Keratinocyte (primary cell): Measurements from ENCODE around the gene TARM1. TPM values are rescaled to one million over a fixed set of nuclear protein-coding genes. Genes with fewer than 3 reads are reported as not detected.
A peak's percentile ranks its signal among the peaks of the same experiment; 100 is the strongest.

ENCODE experiments used
- DNase-seq: peaks from one replicate; pipeline ENCODE4 v3.0.0-alpha.2; 2011; ENCODE audit warnings: low read depth, missing footprints, low spot score
- FAIRE-seq: peaks from 2 replicates; lab custom pipeline; 2011; peaks lifted over from hg19 to GRCh38; lab: Jason Lieb, UNC
- H2AFZ ChIP-seq: 2 replicates; pipeline ENCODE4 v1.6.0; 2012; ENCODE audit warnings: low read length, control low read depth, inconsistent platforms; ENCODE audit not compliant: control insufficient read depth
- H3K27ac ChIP-seq: 2 replicates; pipeline ENCODE4 v1.5.1; 2011; ENCODE audit warnings: low read length; ENCODE audit not compliant: control insufficient read depth, insufficient read depth
- H3K27me3 ChIP-seq: 3 replicates; pipeline ENCODE4 v1.6.0; 2011; ENCODE audit warnings: low read length; ENCODE audit not compliant: control insufficient read depth, insufficient read depth; ENCODE audit errors: extremely low read depth
- H3K36me3 ChIP-seq, 2 experiments: 2 replicates in 1 of 2; 3 replicates in 1 of 2; pipeline ENCODE4 v1.5.1; 2011; ENCODE audit warnings: low read length in 2 of 2, mild to moderate bottlenecking in 1 of 2; ENCODE audit not compliant: control insufficient read depth in 2 of 2, insufficient read depth in 2 of 2; ENCODE audit errors: extremely low read depth in 1 of 2
- H3K4me1 ChIP-seq: 3 replicates; pipeline ENCODE4 v1.5.1; 2011; ENCODE audit warnings: low read length; ENCODE audit not compliant: control insufficient read depth, insufficient read depth; ENCODE audit errors: extremely low read depth
- H3K4me2 ChIP-seq: 3 replicates; pipeline ENCODE4 v1.6.0; 2011; ENCODE audit warnings: low read depth, low read length; ENCODE audit not compliant: control insufficient read depth, insufficient read depth; ENCODE audit errors: extremely low read depth
- H3K4me3 ChIP-seq, 3 experiments: fragments of 200-600 bp in 1 of 3; sonication (generic) in 1 of 3; 2 replicates in 2 of 3; 3 replicates in 1 of 3; pipeline ENCODE4 v1.5.1; 2011 to 2016; ENCODE audit warnings: low read length in 3 of 3, mild to moderate bottlenecking in 3 of 3, control low read depth in 2 of 3, inconsistent platforms in 1 of 3, low read depth in 1 of 3, mixed read lengths in 1 of 3, mixed run types in 1 of 3, moderate library complexity in 1 of 3; ENCODE audit not compliant: control insufficient read depth in 2 of 3, insufficient read depth in 2 of 3; ENCODE audit errors: extremely low read depth in 1 of 3
- H3K79me2 ChIP-seq: 2 replicates; pipeline ENCODE4 v1.6.0; 2012; ENCODE audit warnings: low read length; ENCODE audit not compliant: control insufficient read depth, insufficient read depth
- H3K9ac ChIP-seq: 3 replicates; pipeline ENCODE4 v1.6.0; 2011; ENCODE audit warnings: low read length; ENCODE audit not compliant: control insufficient read depth, insufficient read depth; ENCODE audit errors: extremely low read depth
- H3K9me1 ChIP-seq: 3 replicates; pipeline ENCODE4 v1.6.0; 2011; ENCODE audit warnings: low read length; ENCODE audit not compliant: control insufficient read depth, insufficient read depth; ENCODE audit errors: extremely low read depth
- H3K9me3 ChIP-seq: 2 replicates; pipeline ENCODE4 v1.5.1; 2012; ENCODE audit warnings: low read depth, low read length; ENCODE audit not compliant: control insufficient read depth
- H4K20me1 ChIP-seq: 3 replicates; pipeline ENCODE4 v1.6.0; 2011; ENCODE audit warnings: low read length; ENCODE audit not compliant: control insufficient read depth, insufficient read depth; ENCODE audit errors: extremely low read depth
- EZH2 ChIP-seq: IDR thresholded peaks from one replicate; pipeline ENCODE4 v1.6.1; 2012; ENCODE audit warnings: inconsistent platforms, mild to moderate bottlenecking, low read length, moderate library complexity
- dilution Hi-C: fragments of 300-500 bp; cut with MboI; formaldehyde crosslinking; loops from one replicate; pipeline ENCODE4 v1.7.0; 2020; ENCODE audit warnings: low sequenced_read_pairs; ENCODE audit not compliant: extremely low pct_ligation_motif_present
- polyA plus RNA-seq, 5 experiments: library from polyadenylated mRNA; depleted of rRNA in 3 of 5; stranded (reverse) in 3 of 5; stranded (forward) in 1 of 5; unstranded in 1 of 5; fragments of >200 nt; gene quantifications; 1 replicate in 1 of 5; 2 replicates in 3 of 5; 3 replicates in 1 of 5; pipeline versions ENCODE4 v1.2.1 to v1.2.3, GENCODE V29; 2011 to 2012; ENCODE audit warnings: missing spikeins in 2 of 5, low read depth in 1 of 5, low replicate concordance in 1 of 5
- TF ChIP-seq, protein P1 (sequence below), 3 experiments: IDR thresholded peaks in 1 of 3; conservative IDR thresholded peaks in 1 of 3; optimal IDR thresholded peaks in 1 of 3; 2 replicates in 2 of 3; 3 replicates in 1 of 3; pipeline versions ENCODE3 to v1.5.1; 2011; ENCODE audit warnings: low read length in 3 of 3, mild to moderate bottlenecking in 3 of 3, moderate library complexity in 2 of 3, control low read depth in 1 of 3, inconsistent platforms in 1 of 3; ENCODE audit not compliant: insufficient read depth in 2 of 3; ENCODE audit errors: extremely low read depth in 1 of 3

Gene TARM1
- polyA plus RNA-seq, 1 donor (not counting 4 experiments of a cell fraction or from before 2014, with no cell fraction given) = not detected

DNA sequence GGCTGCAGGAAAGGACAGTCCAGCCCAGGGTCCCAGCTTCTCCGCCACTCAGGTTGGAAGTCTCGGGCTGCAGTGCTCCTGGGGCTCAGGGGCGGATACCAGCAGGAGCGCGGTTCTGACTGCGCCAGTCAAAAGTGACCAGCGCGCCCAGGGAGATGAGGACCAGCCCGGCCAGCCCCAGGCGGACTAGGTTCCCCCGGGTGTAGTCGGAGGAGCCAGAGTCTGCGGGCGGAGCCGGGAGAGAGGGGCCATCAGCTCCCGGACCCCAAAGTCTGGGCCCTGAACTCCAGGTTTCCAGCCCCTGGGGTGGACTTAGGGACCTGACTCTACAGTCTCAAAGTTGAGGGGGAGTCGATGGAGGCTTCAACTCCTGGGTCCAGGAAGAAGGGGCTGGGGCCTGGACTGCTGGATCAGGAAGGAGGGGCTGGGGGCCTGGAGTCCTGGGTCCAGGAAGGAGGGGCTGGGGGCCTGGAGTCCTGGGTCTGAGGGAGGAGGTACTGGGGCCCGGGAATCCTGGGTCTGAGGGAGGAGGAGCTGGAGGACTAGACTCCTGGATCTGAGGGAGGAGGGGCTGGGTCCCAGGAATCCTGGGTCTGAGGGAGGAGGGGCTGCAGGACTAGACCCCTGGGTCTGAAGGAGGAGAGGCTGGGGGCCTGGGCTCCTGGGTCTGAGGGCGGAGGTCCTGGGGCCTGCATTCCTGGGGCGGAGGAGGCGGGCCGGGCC lies 14.1 kb upstream of the TARM1 start:
- Histone ChIP-seq H3K9ac (peak overlapping the region; percentile 33), H3K9me1 (no peaks in the 10 kb centered on the region), H3K4me3 (peak overlapping the region in 2 of 3 experiments; percentile 32 to 36), H3K4me1 (peaks cover 7% of the 10 kb centered on the region), H2AFZ (peak overlapping the region; percentile 92), H3K27me3 (no peaks in the 10 kb centered on the region), H3K4me2 (peak overlapping the region; percentile 82), H3K79me2 (no peaks in the 10 kb centered on the region), H3K36me3 (no peaks in the 10 kb centered on the region), H4K20me1 (no peaks in the 10 kb centered on the region), H3K27ac (no peak overlapping the region), H3K9me3 (no peaks in the 10 kb centered on the region)
- dilution Hi-C loops = no loop called here
- DNase-seq (no peak), FAIRE-seq (no peak)
- TF ChIP-seq EZH2 = no peak
- TF ChIP-seq, protein P1, sequence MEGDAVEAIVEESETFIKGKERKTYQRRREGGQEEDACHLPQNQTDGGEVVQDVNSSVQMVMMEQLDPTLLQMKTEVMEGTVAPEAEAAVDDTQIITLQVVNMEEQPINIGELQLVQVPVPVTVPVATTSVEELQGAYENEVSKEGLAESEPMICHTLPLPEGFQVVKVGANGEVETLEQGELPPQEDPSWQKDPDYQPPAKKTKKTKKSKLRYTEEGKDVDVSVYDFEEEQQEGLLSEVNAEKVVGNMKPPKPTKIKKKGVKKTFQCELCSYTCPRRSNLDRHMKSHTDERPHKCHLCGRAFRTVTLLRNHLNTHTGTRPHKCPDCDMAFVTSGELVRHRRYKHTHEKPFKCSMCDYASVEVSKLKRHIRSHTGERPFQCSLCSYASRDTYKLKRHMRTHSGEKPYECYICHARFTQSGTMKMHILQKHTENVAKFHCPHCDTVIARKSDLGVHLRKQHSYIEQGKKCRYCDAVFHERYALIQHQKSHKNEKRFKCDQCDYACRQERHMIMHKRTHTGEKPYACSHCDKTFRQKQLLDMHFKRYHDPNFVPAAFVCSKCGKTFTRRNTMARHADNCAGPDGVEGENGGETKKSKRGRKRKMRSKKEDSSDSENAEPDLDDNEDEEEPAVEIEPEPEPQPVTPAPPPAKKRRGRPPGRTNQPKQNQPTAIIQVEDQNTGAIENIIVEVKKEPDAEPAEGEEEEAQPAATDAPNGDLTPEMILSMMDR (optimal IDR thresholded peaks at IDR 0.05 in 1 of 3, IDR thresholded peaks at IDR 0.05 in 1 of 3, conservative IDR thresholded peaks at IDR 0.05 in 1 of 3; ENCODE audit: extremely low read depth in 1 of 3, insufficient read depth in 2 of 3, low read length in 3 of 3) = no peak

DNA sequence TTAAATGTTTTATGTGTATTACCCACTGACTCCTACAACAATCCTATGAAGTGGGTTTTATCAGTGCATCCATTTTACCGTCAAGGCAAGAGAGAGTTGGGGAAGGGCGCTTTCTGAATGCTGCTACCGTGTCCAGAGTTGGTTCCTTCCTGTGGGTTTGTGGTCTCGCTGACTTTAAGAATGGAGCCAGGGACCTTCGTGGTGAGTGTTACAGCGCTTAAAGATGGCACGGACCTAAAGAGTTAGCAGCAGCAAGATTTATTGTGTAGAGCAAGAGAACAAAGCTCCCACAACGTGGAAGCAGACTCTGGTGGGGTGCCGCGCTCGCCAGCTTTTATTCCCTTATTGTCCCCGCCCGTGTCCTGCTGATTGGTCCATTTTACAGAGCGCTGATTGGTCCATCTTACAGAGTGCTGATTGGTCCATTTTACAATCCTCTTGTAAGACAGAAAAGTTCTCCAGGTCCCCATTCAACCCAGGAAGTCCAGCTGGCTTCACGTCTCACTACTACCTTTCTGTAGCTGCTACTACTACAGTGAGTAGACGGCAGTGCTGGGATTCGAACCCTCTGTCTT lies 13.3 kb upstream of the TARM1 start:
- Histone ChIP-seq H3K4me3 (no peak overlapping the region), H3K27me3 (no peaks in the 10 kb centered on the region), H3K27ac (no peak overlapping the region), H3K79me2 (no peaks in the 10 kb centered on the region), H3K9me3 (no peaks in the 10 kb centered on the region), H3K4me1 (peaks cover 7% of the 10 kb centered on the region), H3K4me2 (no peak overlapping the region), H3K9ac (no peak overlapping the region), H2AFZ (no peak overlapping the region), H3K9me1 (no peaks in the 10 kb centered on the region), H3K36me3 (no peaks in the 10 kb centered on the region), H4K20me1 (no peaks in the 10 kb centered on the region)
- dilution Hi-C loops = no loop called here
- TF ChIP-seq, protein P1 (optimal IDR thresholded peaks at IDR 0.05 in 1 of 3, IDR thresholded peaks at IDR 0.05 in 1 of 3, conservative IDR thresholded peaks at IDR 0.05 in 1 of 3; ENCODE audit: extremely low read depth in 1 of 3, insufficient read depth in 2 of 3, low read length in 3 of 3) = no peak
- TF ChIP-seq EZH2 = no peak
- FAIRE-seq (no peak), DNase-seq (no peak)
